Measurements from ENCODE around the gene MED13L. TPM values are rescaled to one million over a fixed set of nuclear protein-coding genes. Genes with fewer than 3 reads are reported as not detected.

Gene MED13L
- total RNA-seq, 1 donor from 2014 or later = 69.3 TPM

DNA sequence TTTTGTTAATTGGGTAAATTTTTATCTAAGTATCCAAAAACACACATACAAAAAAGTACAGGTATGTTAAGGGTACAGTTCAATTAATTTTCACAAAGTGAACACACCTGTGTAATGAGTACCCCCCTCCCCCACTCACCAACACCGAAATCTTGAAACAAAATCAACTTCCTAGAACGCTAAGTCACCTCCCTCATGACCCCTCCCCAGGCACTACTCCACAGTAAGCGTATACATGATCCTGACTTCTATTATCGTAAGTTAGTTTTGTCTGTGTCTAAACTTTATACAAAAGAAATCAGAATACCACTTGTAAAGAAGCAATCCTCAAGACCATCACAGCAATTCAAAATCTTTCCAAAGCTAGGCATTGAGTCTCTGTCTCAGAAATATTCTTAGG is 100.5 kb downstream of the MED13L start:
- ATAC-seq = no peak

DNA sequence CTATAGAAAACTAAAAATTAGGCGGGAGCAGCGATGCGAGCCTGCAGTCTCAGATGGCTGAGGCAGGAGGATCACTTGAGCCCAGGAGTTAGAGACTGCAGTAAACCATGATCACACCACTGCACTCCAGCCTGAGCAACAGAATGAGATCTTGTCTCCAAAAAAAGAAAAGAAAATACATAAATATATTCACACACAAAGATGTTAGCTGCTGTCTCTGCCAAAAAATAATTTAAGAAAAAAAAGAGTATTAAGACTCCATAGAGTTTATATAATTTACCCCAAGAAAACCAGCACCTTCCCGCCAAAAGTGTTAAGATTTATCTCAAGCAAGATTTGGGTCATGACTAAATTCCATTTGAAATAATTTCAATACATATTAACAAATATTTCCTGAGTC is 102.6 kb downstream of the MED13L start:
- ATAC-seq = no peak

DNA sequence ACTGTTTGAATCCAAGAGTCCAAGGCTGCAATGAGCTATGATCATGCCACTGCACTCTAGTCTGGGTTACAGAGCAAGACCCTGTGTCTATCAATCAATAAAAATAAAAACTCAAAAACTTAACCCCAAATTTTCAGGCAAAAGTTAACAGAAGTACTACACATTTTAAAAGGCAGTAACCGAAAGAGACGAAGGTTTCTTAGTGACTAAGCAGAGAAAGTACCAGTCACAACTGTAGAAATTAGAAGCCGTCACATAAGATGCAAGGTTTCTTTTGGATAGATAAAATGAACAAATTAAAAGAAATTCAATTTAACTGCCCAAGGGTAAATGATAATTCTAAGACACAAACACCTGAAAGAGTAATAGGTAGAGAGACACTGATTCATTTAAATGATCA is 103.5 kb downstream of the MED13L start:
- no peak for ATAC-seq

DNA sequence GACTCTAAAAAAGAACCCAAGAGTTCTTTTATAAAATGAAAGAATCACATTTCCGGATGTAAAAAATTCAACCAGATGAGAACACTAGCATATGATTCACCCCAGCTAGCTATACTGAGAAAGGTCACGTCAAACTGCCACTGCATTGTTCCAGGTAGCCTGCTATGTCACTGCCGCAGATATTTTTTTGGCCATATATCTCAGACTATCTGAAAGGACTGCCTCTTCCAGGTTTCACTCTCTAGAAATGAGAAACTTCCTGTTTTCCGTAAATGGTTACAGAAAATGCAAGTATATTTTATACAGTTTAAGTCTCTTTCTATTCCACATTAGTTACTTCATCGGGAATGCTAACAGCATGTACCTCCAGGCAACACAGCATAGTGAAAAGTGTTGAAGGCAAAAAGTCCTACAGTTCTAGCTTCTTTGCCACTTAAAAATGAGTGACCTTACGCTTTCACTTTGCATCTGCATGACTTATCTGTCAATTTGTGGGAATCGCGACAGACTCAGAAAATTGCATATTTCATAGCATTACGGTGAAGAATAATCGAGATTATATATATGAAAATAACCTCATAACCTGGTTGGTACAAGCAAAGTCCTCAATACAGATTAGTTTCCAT is 105.2 kb downstream of the MED13L start:
- ATAC-seq = peak; percentile 75

DNA sequence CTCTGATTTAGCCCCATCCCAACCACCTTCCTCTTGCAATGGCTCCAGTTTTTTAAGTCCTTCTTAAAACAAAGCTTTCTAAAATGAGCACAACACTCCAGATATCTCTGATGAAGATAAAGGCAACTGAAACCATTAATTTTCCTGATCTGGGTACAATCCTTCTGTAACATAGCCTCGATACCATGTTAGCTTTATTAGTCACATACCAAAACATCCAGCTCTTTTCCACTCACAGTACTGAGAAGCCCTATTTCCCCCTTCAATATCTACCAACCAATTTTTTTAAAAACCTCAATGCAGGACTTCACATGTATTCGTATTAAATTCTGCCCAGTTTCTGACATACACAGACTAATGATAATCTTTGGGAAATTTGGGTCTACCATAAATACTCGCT is 105.9 kb downstream of the MED13L start:
- ATAC-seq = no peak

DNA sequence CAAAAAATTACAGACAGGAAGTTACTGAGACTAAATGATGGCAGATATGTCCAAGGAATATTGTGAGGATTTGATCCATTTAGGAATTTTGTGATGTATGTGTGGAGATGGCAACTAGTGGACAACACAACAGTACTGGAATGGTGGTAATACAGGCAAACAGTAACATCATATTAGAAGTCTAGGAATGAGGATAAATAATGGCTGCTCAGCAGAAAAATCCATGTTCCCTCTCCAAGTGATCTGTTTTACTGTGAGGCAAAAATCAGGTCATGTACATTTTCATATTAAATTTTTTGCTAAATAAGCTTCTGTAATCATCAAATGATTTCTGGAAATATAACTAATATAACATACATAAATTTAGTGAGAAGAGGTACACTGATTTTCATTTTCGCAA is 108.4 kb downstream of the MED13L start:
- no peak for ATAC-seq

DNA sequence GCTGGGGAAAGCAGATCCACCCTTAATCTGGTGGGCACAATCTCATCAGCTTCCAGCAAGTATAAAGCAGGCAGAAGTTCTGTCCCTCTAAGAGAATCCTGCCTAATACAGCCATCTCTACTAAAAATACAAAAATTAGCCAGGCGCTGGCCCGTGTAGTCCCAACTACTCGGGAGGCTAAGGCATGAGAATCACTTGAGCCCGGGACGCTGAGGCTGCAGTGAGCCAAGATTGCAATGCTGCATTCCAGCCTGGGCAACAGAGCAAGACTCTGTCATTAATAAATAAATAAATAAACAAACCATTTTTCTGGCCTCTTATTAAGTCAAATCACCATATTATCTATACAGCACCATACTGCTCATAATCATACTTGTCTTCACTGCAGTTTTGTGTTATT is 111.2 kb downstream of the MED13L start:
- no peak for ATAC-seq

DNA sequence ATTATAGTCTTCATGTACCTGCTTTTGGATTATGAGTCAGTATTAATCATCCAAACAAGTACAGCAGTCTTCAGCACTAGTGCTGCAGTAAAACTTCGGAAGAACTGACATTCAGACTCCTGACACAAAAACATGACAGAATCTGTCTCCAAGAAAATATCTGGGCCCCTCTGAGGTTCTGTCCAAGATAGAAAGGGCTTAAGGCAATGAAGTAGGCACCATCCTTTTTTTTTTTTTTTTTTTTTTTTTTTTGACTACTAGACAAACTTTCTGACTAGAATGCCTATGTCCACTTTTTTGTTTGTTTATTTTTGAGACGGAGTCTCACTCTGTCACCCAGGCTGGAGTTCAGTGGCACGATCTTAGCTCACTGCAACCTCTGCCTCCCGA is 112.5 kb downstream of the MED13L start:
- ATAC-seq = peak; percentile 88

DNA sequence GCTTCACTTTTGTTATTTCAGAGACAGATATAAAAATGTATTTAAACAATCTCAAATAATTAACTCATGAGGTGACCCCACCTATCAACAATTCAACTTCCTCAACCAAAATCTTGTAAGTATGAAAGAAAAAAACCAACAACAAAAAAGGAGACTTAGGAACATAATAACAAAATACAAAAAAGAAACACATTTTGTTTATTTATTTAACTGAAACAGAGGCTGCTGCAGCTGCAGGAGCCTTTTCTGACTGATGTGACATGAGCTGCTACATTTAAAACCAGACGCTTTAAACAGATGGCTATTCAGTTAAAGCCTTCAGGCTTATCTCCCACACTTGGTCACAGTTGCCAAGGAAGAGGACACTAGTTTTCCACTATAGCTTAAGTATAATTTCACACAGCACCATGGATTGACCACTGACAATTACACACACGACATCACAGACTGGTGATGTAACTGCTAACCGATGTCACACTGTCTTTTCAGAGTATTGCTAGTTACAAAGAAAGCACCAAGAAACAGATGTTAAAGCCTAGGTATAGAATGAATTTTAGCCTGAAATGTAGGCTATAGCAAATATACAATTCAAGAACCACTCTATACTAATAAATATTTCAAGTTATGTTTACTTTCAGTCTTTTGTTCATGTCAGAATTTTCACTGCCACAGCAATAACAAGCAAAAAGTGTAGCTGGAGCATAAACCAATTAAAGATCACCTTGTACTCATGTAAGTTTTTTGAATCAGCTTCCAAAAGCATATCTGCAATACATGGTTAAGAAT is 113.0 kb downstream of the MED13L start:
- ATAC-seq = peak; percentile 11

DNA sequence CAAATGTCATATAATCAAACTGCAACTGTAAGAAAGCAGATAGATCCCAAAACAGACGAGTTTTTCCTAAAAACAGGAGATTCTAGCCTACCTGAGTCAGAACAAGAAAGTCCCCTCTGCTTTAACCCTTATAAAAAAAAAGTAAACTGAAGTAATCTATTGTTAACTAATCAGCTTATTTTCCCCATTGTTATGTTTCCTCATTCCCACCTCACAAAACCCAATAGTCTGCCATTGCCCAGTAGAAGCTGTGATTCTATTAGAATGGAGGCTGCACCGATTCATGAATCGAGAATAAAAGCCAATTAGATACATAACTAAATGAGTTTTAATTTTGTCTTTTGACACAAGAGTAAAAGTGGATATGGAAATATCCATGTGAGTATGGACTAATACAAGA is 115.4 kb downstream of the MED13L start:
- no peak for ATAC-seq

DNA sequence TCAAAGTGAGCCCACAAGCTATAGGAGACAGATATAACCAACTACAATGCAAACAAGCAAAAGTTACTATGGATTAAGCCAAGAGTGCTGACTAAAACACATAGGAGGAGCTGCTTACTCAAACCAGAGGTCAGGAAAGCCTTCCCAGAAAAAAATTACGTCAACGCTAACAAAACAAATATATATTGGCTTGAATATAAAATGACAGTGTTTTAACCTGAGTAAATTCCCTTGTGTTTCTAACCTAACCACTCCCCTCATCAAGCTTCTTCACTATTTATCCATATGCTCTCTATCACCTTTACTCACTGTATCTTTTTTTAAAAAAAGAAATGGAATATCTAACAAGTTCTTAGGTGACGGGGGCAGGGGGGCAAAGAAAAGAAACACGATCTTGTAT is 115.9 kb downstream of the MED13L start:
- ATAC-seq = peak; percentile 50

DNA sequence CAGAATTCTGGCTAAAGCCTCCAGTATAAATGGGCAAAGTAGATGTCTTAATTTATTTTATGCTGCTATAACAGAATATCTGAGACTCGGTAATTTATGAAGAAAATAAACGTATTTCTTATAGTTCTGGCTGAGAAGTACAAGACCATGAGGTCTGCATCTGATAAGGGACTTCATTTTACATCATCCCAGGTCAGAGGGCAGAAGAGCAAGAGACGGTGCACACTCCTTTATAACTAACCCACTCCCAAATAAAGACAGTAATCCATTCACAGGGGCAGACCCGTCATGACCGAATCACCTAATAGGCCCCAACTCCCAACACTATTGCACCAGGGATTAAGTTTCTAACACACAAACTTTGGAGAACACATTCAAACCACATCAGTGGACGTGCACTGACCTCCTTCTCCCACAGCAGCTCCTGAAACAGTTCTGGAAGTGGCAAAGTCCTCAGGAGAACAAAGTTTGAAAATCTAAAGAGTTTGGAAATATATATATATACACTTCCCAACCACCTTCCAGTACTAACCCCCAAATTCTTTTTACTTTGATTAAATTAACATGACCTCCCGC is 116.5 kb downstream of the MED13L start:
- no peak for ATAC-seq

DNA sequence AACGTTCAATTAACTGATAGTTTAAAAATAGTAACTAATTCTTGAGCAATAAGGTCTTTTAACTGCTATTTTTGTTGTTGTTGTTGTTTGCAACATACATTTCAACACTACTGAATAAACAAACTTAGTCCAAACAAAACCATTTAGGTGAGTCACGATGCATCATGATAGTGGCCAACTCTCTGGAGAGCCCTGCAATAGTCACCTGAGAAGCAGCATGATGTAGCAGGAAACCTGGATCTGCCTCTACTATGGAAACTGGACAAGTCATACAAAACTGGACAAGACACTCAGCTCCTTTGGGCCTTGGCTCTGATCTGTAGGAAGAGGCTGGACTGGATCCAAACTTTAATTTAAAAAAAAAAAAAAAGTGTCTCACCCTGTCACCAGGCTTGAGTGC is 117.3 kb downstream of the MED13L start:
- ATAC-seq = peak; percentile 77

DNA sequence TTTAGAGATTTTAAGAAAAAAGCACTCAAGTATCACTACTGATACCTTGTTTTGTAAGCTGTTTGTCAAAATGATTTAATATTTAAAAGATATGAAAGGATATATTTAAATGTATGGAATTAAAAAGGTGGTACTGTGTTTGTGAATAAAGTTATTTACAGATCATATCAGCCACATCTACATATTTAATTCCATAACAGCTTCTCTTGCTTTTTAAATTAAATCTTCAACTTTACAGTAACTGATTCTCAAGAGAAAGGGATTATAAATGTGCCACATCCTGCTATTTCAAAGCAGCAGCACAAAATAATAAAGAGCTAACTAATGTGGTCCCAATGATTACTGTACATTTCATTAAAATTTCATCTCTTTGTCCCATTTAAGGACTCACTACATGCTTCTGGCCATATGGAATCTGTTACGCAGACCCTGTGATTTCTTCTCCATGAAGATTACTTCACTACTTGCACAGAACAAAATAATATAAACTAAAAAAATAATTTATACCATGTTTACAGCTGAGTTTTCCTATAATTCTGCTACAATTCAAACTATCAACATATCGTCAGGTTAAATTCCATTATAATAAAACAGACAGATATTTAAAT is 117.8 kb downstream of the MED13L start:
- ATAC-seq = no peak

DNA sequence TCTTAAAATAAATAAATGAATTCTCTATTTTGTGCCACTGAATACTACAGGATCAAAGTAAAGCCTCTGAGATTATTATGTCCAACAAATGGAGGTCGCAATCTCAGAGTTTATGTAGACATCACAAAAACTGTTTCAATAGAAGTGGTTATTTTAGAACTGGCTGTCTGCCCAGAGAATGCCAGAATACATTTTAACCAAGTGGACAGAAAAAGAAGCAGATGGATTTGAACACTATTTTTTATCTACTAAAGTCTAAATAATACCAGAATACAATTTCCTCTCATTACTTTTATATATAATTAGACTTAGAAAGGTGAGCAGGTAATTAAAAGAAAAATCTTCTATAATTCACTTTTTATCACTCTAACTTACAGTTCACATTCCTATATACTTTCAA is 118.3 kb downstream of the MED13L start:
- no peak for ATAC-seq

DNA sequence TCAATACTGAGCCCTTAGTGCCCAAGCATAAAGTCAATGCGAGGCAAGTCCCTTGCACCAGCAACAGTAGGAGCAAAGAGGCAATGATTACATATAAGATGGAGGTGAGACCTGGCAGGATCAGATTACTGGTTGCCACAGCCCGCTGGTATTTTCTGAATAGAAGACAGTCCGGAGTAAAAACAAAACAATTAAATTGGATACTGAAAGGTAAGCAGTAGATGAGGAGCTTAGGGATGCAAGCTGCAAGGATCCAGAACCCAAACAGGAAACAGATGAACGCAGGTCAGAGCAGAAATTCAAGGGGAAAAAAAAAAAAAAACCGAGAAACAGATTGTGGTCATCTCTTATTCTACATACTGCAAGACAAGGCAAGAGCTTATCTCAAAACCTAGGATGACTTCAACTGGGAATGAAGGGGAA is 119.6 kb downstream of the MED13L start:
- no peak for ATAC-seq

DNA sequence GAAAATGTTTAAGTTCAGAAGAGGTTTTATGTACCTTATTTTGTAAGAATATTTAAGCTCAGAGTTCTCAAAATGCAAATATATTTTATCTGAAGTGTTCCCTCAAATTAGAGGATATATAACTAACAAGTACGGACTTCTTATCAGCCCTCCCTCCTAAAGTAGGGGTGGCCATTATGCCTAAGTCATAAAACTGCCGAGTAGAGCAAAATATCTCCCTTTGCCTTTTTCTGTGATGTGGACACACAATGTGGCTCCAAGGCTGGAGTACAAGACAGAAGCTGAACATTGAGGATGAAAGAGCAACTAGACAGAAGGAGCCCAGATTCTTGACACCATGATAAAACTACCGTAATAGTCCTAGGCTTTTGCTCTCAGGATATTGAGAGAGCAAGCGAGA is 120.9 kb downstream of the MED13L start:
- no peak for ATAC-seq

DNA sequence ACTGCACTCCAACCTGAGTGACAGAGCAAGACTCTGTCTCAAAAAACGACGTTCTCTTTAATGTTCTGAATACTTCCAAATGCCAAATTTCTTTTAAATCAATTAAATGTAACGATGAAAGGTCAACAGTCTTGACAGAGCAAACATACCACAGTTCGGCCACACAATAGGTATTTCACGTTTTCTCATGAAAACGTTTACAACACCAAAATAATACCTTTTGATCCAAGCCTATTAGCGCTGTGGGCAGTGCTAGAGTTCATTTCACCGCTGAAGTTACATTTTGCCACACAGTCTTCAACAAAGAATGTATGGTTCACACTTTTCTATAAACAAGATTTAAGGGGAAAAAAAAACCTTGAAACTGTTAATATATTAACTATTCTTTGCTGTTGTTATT is 122.1 kb downstream of the MED13L start:
- no peak for ATAC-seq

DNA sequence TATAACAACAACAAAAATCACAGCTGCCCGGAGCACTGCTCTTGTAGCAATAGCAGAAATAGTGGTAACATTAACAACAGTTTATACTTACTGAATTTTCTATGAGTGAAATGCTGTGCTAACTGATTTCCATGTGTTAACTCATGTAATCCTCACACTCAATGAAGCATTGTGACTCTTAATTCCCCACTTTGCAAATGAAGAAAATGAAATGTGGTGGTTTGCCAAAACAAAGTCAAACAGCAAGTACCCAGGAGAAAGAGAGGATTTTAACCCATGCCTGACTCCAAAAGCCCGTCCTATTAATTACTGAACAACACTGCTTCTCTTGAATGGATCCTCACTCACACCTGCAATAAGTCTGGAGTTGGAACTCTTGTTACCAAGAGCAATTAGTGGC is 123.5 kb downstream of the MED13L start:
- no peak for ATAC-seq

DNA sequence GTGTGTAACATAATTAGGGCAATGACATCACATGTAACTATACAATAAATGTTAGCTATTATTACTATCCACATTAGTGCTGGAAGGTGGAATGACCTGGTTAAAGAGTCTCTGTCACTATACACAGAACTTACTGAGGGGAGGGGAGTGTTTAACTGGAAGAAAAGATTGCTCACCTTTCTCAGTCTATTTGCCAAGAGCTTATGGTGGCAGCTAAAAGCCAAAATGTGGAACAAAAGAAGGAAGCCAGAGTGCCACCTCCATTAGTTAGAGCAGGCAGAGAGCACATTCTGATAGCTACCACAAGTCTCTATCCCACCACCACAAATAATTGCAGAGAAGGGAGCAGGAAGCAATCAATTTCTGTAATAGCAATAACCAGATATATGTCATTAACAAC is 124.4 kb downstream of the MED13L start:
- peak; percentile 39 for ATAC-seq

DNA sequence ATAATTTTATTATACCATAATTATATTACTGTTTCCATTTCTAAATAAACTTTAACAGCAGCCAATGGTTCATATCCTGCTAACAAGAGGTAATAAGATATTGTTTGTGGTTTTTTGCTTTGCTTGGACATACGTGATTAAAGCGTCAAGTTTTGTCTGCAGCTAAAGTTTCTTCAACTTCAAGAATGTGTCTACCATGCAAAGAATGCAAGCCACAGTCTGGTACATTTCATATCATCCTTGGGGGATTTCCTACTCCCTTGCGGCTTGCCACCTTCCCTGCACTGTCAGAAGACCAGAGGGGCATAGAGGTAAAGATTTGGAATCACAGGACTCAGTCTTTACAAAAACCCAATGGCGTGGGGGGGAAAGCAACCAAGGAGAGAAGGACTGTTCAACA is 125.2 kb downstream of the MED13L start:
- ATAC-seq = no peak

DNA sequence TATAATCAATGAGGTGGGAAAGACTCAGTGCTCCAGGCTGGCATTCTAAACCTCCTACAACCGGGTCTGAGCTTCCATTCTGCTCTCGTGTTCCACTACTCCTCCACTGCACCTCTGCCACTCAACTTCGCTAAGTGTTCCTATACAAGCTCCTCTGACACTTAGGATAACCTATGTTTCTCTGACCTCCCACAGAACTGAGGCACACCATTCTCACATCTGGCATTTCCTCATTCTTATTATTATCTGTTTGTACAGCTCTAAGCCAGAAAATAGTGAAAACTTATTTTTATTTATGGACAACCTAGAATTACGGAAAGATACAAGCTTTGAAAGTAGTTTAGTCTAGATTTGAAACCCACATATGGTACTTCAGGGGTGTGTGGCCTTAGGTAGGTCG is 127.0 kb downstream of the MED13L start:
- no peak for ATAC-seq

DNA sequence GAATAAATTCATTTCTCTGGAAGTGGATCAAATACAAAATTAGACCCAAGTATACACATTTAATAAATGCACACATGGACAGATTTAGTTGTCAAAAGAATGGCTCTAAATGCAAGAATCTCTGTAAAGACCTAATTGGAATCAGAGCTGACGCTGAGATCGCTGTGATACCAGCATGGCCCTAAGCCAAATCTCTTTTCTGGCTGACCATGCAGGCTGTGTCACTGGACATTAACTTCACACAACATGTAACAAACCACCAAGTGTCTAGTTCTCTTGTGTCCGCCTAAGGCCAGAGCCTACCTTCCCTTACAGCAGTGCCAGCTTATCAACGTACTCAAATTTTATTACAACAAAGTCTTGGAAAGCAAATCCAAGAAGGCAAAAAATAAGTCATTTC is 127.5 kb downstream of the MED13L start:
- no peak for ATAC-seq

DNA sequence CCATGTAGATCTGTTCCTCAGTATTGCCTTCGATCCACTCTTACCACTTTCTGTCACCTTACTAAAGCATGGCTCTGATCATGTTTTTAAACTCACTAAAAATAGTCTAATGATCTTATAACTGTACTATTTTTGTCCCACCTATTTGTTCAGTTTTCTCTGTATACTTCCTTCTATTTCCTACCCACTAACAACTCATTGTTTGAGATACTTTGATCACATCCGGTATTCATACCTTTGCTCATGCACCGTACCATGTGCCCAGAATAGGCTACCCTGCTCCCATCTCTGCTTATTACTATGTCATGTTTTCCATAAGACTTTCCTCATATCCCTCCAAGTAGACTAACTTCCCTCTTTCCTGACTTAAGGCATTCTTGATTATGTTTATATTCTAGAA is 128.6 kb downstream of the MED13L start:
- ATAC-seq = no peak

Data from esophagus mucosa (tissue), 1 donor.